Fibroblast of the aortic adventitia (primary cell): ENCODE measurements around the gene CAMK2N2. TPM values are rescaled to one million over a fixed set of nuclear protein-coding genes. Genes with fewer than 3 reads are reported as not detected.

Experiments
- DNase-seq: peaks from one replicate; pipeline ENCODE4 v3.0.0-alpha.2; 2010; ENCODE audit warnings: low read depth
- H3K4me3 ChIP-seq: 2 replicates; pipeline ENCODE4 v1.5.1; 2011; ENCODE audit warnings: low read depth, mild to moderate bottlenecking, control low read depth, low read length, moderate library complexity
- total RNA-seq: library from RNA; depleted of rRNA; stranded (reverse); fragments of >200 nt; gene quantifications from 2 replicates; pipeline ENCODE4 v1.2.3, GENCODE V29; 2012; ENCODE audit warnings: low replicate concordance
- TF ChIP-seq, protein P1 (sequence below): IDR thresholded peaks from 2 replicates; pipeline ENCODE4 v1.5.1; 2011; ENCODE audit warnings: mild to moderate bottlenecking, low read length, control low read depth, inconsistent platforms; ENCODE audit not compliant: insufficient read depth

The CAMK2N2 gene
- total RNA-seq, 1 donor = 0.09 TPM

DNA sequence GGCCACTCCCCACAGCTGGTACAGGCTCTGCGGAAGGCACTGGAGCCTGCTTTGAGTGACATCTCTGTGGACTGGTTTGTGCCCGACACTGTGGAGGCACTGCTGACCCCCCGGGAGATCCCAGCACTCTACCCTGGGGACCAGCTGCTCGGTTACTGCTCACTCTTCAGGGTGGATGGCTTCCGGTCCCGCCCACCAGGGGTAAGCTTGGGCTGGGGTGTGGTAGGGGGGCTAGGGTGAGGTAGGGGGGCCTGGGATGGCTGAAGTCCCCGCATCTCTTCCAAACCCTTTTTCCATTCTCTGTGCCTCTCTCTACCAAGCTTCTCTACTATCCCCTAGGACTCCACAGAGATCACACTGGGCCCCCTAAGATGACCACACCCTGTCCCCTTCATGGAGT lies 24.1 kb downstream of the CAMK2N2 start:
- TF ChIP-seq, protein P1, sequence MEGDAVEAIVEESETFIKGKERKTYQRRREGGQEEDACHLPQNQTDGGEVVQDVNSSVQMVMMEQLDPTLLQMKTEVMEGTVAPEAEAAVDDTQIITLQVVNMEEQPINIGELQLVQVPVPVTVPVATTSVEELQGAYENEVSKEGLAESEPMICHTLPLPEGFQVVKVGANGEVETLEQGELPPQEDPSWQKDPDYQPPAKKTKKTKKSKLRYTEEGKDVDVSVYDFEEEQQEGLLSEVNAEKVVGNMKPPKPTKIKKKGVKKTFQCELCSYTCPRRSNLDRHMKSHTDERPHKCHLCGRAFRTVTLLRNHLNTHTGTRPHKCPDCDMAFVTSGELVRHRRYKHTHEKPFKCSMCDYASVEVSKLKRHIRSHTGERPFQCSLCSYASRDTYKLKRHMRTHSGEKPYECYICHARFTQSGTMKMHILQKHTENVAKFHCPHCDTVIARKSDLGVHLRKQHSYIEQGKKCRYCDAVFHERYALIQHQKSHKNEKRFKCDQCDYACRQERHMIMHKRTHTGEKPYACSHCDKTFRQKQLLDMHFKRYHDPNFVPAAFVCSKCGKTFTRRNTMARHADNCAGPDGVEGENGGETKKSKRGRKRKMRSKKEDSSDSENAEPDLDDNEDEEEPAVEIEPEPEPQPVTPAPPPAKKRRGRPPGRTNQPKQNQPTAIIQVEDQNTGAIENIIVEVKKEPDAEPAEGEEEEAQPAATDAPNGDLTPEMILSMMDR = no peak
- no peak for DNase-seq
- H3K4me3 ChIP-seq = no peak overlapping the region

DNA sequence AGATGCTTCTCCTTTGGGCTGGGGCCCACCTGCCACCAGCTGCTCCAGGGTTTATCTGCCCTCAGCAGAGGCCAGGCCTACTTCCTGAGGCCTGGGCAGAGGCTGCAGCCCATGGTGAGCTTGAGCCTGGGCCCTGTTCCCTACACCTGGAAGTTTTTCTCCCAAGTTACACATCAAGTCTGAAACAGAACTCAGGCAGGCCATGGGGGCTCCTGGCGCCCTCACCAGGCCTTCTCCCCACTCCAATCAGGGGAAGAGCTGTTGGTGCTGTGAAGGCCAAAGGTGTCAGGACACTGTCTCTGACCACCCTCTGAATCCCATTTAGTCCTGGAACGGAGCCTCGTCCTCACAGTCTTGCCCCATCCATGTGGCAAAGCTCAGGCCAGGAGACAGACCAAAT lies 24.7 kb downstream of the CAMK2N2 start:
- H3K4me3 ChIP-seq = no peak overlapping the region
- DNase-seq = no peak
- TF ChIP-seq, protein P1 = no peak

DNA sequence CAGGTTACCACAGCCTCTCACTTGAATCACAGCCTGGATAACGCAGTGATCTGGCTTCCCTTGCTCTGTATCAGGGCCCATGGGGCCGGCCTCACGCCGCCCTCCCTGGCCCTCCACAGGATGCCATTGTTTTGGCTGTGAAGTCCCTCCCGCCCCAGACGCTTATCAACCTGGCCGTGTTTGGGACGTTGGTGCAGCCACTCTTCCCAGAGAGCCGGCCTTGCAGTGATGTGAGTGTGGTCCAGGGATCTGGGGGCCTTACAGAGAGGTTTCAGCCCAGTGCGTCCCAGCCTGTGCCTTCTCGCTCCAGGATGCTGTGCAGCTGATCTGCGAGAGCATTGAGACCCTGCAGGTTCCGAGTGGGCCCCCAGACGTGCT lies 25.3 kb downstream of the CAMK2N2 start:
- TF ChIP-seq, protein P1 = no peak
- H3K4me3 ChIP-seq = no peak overlapping the region
- no peak for DNase-seq

DNA sequence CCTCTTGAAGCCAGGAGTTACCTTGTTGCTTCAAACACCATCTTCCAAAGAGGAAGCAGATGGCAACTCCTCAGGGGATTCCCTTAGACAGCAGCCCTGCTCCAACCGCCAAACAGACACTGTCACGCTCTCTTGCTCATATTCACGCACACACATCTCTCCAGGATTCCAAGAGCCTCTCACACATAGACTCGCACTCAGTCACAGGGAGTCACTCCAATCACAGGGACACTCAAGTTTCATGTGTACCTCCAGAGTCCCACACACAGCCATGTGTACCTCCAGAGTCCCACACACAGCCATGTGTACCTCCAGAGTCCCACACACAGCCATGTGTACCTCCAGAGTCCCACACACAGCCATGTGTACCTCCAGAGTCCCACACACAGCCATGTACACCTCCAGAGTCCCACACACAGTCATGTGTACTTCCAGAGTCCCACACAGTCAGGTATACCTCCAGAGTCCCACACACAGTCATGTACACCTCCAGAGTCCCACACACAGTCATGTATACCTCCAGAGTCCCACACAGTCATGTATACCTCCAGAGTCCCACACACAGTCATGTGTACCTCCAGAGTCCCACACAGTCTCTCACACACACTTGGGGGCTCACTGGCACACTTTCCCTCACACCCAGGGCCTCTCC lies 25.8 kb downstream of the CAMK2N2 start:
- no peak for DNase-seq
- no peak overlapping the region for H3K4me3 ChIP-seq
- TF ChIP-seq, protein P1 = no peak

DNA sequence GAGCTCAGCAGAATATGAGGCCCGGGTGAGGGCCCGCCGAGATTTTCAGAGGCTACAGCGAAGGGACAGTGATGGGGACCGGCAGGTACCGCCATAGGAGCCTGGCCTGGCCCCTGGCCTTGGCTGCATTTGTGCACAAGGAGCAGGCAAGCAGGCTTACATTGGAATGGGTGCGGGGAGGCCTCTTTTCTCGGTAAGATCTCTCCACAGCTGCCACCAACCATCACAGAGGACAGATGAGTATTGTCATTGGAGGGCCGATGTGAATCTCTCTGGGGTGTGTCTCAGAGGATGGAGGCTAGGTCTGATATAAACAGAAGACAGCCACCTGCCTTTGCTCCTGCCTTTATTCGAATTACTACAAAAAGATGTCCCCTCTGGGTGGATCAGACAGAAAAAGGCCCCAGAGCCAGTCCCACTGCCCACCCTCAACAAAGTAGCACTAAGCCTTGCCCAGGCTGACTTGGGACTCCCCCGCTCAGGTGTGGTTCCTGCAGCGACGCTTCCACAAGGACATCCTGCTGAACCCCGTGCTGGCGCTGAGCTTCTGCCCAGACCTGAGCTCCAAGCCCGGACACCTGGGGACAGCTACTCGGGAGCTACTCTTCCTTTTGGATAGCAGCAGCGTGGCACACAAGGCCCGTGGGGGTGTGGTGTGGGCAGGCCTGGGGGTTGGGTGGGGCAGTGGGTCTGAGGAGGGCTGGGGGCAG lies 26.5 kb downstream of the CAMK2N2 start:
- DNase-seq = no peak

DNA sequence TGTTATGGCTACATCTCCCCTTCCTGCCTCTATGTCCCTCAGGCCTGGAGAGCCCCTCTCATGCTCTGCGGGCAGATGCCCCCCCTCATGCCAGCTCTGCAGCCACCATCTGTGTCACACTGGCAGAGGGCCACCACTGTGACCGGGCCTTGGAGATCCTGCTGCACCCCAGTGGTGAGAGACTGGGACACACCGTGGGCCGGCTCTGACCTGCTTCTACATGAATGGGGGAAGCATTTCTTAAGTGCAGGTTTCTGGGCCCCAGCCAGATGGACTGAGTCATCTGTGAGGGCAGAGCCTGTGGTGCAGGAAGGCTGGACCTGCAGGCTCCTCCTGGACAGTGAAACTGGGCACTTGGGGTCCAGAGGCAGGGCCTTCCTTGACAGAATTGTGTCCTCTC lies 27.1 kb downstream of the CAMK2N2 start:
- peak; percentile 80 for DNase-seq
- no peak overlapping the region for H3K4me3 ChIP-seq
- TF ChIP-seq, protein P1 = peak; percentile 15

More for the DNA sequence above, 26.5 kb downstream of the CAMK2N2 start:
- no peak overlapping the region for H3K4me3 ChIP-seq
- TF ChIP-seq, protein P1 = no peak
